ENCODE data around the gene ARHGAP31.
"Not testable (repeated sequence)": the region's sequence is repeated elsewhere in the genome, so short reads cannot be mapped to it uniquely, and the experiment has no call there.

ARHGAP31 gene

GRCh38 chr3:119360736-119361462, 66.7 kb downstream of the ARHGAP31 start:
- TF ChIP-seq GATA1 (IDR thresholded peaks at IDR 0.05; ENCODE audit: low read depth, low read length) (no peak), POLR2A (IDR thresholded peaks at IDR 0.05; ENCODE audit: low read length) (no peak)
- no peak for DNase-seq

DNA sequence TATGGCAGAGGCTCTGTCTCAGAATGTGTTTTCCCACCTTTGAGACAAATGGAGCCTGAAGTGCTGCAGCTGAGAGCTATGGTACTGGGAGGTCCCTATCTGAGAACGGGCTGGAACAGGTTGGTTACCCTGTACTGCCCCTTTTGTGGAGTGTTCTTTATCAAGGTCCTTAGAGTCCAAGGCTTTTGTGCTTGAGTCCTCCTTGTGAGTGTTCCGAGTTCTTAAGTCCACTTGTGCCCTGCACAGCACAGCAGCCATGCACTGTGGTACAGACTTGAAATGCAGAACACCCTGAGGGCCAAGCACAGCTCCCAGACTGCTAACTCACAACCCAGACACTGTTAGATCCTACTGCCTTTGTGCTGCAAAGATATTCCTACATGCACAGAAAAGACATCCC, 67.8 kb downstream of the ARHGAP31 start:
- DNase-seq, result no peak
- TF ChIP-seq POLR2A (IDR thresholded peaks at IDR 0.05; ENCODE audit: low read length), result no peak

DNA sequence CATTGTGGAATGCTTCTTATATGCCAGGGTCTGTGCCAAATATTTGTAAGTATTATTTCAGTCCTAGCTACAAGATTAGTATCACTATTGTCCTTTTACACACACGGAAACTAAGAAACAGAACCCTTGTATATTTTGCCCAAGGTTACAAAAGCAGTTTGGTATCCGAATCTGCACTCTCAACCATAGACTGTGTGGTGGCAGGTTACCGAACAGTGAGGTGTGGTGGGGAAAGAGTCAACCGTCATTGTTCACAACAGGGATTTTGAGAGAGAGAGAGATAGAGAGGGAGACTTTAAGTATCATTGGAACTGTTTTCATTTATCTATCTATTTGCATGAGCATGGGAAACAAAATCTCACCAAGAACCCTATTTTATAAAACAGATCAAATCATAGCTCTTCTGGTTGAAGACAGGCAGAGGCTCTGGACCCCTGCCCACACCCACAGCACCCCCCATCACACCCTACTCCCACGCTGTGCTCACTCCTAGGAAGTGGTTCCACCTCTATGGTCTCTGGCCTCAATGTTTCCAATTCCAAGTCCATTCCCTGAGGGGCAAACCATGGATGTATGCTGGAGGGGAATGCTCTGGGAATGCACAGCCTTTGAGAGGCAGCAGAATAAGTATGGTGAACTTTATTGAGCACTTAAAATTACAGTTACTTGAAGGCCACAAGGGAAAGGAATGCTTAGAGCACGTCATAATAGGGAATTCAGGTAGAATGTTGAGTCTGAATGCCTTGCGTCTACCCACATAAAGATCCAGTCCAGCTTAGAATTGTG, 69.0 kb downstream of the ARHGAP31 start:
- no peak for TF ChIP-seq POLR2A (IDR thresholded peaks at IDR 0.05; ENCODE audit: low read length)
- no peak for TF ChIP-seq GATA1 (IDR thresholded peaks at IDR 0.05; ENCODE audit: low read depth, low read length)
- DNase-seq, result no peak

- TF ChIP-seq POLR2A (IDR thresholded peaks at IDR 0.05; ENCODE audit: low read length), result no peak
- TF ChIP-seq GATA1 (IDR thresholded peaks at IDR 0.05; ENCODE audit: low read depth, low read length), result no peak
- no peak for DNase-seq
These were observed 70.2 kb downstream of the ARHGAP31 start for GRCh38 chr3:119364401-119364800.

- no peak for DNase-seq
- TF ChIP-seq GATA1 (IDR thresholded peaks at IDR 0.05; ENCODE audit: low read depth, low read length) (no peak), POLR2A (IDR thresholded peaks at IDR 0.05; ENCODE audit: low read length) (no peak)
These were observed 71.2 kb downstream of the ARHGAP31 start for GRCh38 chr3:119365418-119365817.

GRCh38 chr3:119367000-119367399, 72.8 kb downstream of the ARHGAP31 start:
- DNase-seq, result no peak
- TF ChIP-seq POLR2A (IDR thresholded peaks at IDR 0.05; ENCODE audit: low read length), result no peak
- no peak for TF ChIP-seq GATA1 (IDR thresholded peaks at IDR 0.05; ENCODE audit: low read depth, low read length)

DNA sequence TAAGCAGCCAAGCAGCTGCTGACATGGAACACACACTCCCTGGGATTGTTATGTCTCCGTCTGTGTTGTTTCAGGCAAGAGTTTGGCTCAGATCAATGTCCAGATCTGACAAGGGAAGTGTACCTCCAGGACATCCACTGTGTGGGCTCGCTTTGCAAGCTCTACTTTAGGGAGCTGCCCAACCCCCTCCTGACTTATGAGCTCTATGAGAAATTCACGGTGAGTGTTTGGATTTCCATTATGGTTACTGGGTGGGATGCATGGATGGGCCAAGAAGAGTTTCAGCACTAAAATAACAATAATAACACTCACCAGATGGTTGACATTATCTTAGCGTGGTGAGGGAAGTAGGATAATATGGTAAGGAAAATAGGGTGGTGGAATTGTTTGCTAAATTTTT, 74.1 kb downstream of the ARHGAP31 start:
- TF ChIP-seq GATA1 (IDR thresholded peaks at IDR 0.05; ENCODE audit: low read depth, low read length), result no peak
- no peak for TF ChIP-seq POLR2A (IDR thresholded peaks at IDR 0.05; ENCODE audit: low read length)

GRCh38 chr3:119371786-119372185, 77.6 kb downstream of the ARHGAP31 start:
- not testable (repeated sequence) for DNase-seq

More for the DNA sequence above, 74.1 kb downstream of the ARHGAP31 start:
- DNase-seq, result no peak

- TF ChIP-seq GATA1 (IDR thresholded peaks at IDR 0.05; ENCODE audit: low read depth, low read length), result no peak
- no peak for DNase-seq
These were observed 80.9 kb downstream of the ARHGAP31 start for GRCh38 chr3:119375106-119375505.

GRCh38 chr3:119375510-119375909, 81.3 kb downstream of the ARHGAP31 start:
- no peak for DNase-seq
- TF ChIP-seq GATA1 (IDR thresholded peaks at IDR 0.05; ENCODE audit: low read depth, low read length), result no peak
- TF ChIP-seq POLR2A (IDR thresholded peaks at IDR 0.05; ENCODE audit: low read length), result no peak

DNA sequence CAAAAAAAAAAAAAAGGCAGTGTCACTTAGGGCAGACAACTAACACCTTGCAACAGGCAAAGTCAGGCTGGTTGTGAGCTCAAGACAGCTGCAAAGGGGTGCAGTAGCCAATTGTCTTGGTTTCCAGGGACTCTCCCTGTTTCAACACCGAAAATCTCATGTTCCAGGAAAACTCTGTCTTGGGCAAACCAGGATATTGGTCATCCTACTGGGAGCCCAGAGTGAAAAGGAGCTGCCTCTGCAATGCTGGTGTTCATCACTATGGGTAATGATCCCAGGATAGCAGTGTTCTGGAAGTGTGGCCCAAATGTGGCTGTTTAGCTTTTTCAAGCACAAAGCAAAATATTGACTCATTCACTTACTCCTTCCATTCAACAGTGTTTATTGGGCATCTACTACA, 82.6 kb downstream of the ARHGAP31 start:
- DNase-seq, result no peak
- TF ChIP-seq GATA1 (IDR thresholded peaks at IDR 0.05; ENCODE audit: low read depth, low read length) (no peak), POLR2A (IDR thresholded peaks at IDR 0.05; ENCODE audit: low read length) (no peak)

- TF ChIP-seq POLR2A (IDR thresholded peaks at IDR 0.05; ENCODE audit: low read length), result no peak
- TF ChIP-seq GATA1 (IDR thresholded peaks at IDR 0.05; ENCODE audit: low read depth, low read length), result no peak
- DNase-seq, result no peak
These were observed 84.1 kb downstream of the ARHGAP31 start for GRCh38 chr3:119378259-119378803.

DNA sequence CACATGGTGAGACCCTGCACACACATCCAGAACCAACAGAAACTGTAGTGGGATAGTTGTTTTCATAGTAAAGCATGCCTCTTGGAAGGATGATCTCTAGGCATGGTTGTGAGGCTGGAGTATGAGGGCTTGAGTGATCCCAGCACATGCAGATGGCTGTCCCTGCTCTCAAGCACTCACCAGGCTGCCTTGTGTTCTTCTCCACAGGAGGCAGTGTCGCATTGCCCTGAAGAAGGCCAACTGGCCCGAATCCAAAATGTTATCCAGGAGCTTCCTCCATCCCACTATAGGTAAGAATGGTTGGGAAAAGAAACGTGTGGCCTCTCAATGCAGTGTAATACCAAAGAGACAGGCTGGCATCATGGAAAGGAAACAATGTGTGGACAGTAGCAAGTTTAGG, 86.5 kb downstream of the ARHGAP31 start:
- DNase-seq, result peak; percentile 14 to 27
- TF ChIP-seq POLR2A (IDR thresholded peaks at IDR 0.05; ENCODE audit: low read length) (no peak), GATA1 (IDR thresholded peaks at IDR 0.05; ENCODE audit: low read depth, low read length) (no peak)

- no peak for TF ChIP-seq POLR2A (IDR thresholded peaks at IDR 0.05; ENCODE audit: low read length)
- TF ChIP-seq GATA1 (IDR thresholded peaks at IDR 0.05; ENCODE audit: low read depth, low read length), result no peak
These were observed 88.0 kb downstream of the ARHGAP31 start for GRCh38 chr3:119382134-119382533.

GRCh38 chr3:119388577-119388976, 94.4 kb downstream of the ARHGAP31 start:
- TF ChIP-seq POLR2A (IDR thresholded peaks at IDR 0.05; ENCODE audit: low read length) (no peak), GATA1 (IDR thresholded peaks at IDR 0.05; ENCODE audit: low read depth, low read length) (no peak)

More at GRCh38 chr3:119382134-119382533, 88.0 kb downstream of the ARHGAP31 start:
- DNase-seq, result no peak

More at GRCh38 chr3:119388577-119388976, 94.4 kb downstream of the ARHGAP31 start:
- DNase-seq, result no peak
